SK-N-SH treated with all-trans-retinoic acid at 6 μM for 48 hours (cell line): Measurements from ENCODE around the gene TMEM51.

ENCODE experiments used
- BACH2 ChIP-seq: fragments of 250-450 bp; sonication (Bioruptor Pico); IDR thresholded peaks from 2 replicates; pipeline ENCODE4 v1.9.0; 2021; ENCODE audit warnings: mild to moderate bottlenecking, borderline replicate concordance
- CSDC2 ChIP-seq: fragments of 250-450 bp; sonication (Bioruptor Pico); IDR thresholded peaks from 2 replicates; pipeline ENCODE4 v1.5.0; 2020; ENCODE audit warnings: mild to moderate bottlenecking, moderate library complexity
- ESRRG ChIP-seq: fragments of 250-450 bp; sonication (Bioruptor Pico); IDR thresholded peaks from 2 replicates; pipeline ENCODE4 v1.6.1; 2021; ENCODE audit warnings: mild to moderate bottlenecking
- OSR1 ChIP-seq: fragments of 250-450 bp; sonication (Bioruptor Pico); IDR thresholded peaks from 2 replicates; pipeline ENCODE4 v1.8.0; 2022; ENCODE audit warnings: moderate library complexity, mild to moderate bottlenecking, inconsistent platforms
- RARB ChIP-seq: fragments of 250-450 bp; sonication (Bioruptor Pico); IDR thresholded peaks from 2 replicates; pipeline ENCODE4 v1.8.0; 2021; ENCODE audit warnings: mild to moderate bottlenecking, moderate library complexity
- ZFP3 ChIP-seq: fragments of 250-450 bp; sonication (Bioruptor Pico); IDR thresholded peaks from 2 replicates; pipeline ENCODE4 v1.5.0; 2020; ENCODE audit warnings: mild to moderate bottlenecking, moderate library complexity
- ZFP30 ChIP-seq: fragments of 450-650 bp; formaldehyde crosslinking; IDR thresholded peaks from 2 replicates; pipeline ENCODE4 v1.5.0; 2022; ENCODE audit warnings: mild to moderate bottlenecking, moderate library complexity
- ZNF565 ChIP-seq: fragments of 450-650 bp; formaldehyde crosslinking; conservative IDR thresholded peaks from 2 replicates; pipeline ENCODE4 v1.5.0; 2020; ENCODE audit warnings: low read depth, mild to moderate bottlenecking, moderate library complexity
- TF ChIP-seq, protein P1 (sequence below): fragments of 250-450 bp; sonication (Bioruptor Pico); IDR thresholded peaks from 2 replicates; pipeline ENCODE4 v1.8.0; 2020; ENCODE audit warnings: mild to moderate bottlenecking, moderate library complexity, borderline replicate concordance

DNA sequence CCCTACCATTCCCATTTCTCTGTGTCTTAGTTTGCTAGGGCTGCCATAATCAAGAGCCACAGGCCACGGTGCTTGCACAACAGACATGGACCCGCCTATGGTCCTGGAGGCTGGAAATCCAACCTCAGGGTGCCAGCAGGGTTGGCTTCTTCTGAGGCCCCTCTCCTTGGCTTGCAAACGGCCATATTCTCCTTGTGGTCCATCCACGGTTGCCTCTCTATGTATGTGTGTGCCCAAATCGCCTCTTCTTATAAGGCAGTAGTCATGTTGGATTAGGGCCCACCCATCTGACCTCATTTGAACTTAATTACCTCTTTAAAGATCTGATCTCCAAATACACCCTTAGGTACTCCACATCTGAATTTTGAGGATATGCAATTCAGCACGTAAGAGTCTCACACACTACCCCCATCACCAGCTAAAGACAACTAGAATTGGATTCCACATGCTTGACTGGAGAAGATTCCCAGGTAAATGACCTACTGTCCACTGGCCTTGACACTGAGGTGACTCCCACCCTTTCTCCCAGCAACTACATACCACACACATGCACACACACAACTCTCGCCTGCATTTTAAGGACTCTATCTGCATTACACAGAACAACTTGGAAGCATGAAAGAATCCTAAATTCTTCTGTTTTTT lies 28.3 kb upstream of the TMEM51 start:
- TF ChIP-seq BACH2 (CRISPR knock-in tag) (no peak), RARB (CRISPR knock-in tag) (no peak), ESRRG (CRISPR knock-in tag) (no peak), OSR1 (CRISPR knock-in tag) (no peak), ZFP30 (CRISPR knock-in tag) (no peak), ZNF565 (CRISPR knock-in tag) (no peak), ZFP3 (CRISPR knock-in tag) (no peak), CSDC2 (CRISPR knock-in tag) (no peak)
- TF ChIP-seq, protein P1, sequence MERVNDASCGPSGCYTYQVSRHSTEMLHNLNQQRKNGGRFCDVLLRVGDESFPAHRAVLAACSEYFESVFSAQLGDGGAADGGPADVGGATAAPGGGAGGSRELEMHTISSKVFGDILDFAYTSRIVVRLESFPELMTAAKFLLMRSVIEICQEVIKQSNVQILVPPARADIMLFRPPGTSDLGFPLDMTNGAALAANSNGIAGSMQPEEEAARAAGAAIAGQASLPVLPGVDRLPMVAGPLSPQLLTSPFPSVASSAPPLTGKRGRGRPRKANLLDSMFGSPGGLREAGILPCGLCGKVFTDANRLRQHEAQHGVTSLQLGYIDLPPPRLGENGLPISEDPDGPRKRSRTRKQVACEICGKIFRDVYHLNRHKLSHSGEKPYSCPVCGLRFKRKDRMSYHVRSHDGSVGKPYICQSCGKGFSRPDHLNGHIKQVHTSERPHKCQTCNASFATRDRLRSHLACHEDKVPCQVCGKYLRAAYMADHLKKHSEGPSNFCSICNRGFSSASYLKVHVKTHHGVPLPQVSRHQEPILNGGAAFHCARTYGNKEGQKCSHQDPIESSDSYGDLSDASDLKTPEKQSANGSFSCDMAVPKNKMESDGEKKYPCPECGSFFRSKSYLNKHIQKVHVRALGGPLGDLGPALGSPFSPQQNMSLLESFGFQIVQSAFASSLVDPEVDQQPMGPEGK (CRISPR knock-in tag), result no peak
